Measurements from ENCODE around the gene SUPT3H.
"Not testable (repeated sequence)": the region's sequence is repeated elsewhere in the genome, so short reads cannot be mapped to it uniquely, and the experiment has no call there.

SUPT3H gene

DNA sequence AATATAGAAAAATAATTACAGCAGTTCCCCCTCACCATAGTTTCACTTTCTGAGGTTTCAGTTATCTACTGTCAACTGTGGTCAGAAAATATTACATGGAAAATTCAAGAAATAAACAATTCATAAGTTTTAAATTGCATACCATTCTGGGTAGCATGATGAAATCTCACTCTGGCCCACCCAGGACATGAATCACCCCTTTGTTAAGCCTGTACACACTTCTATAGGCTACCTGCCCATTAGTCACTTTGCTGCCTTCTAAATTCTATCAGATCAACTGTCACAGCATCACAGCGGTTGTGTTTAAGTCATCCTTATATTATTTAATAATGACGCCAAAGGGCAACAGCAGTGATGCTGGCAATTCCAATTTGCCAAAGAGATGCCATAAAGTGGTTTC is 189.9 kb downstream of the SUPT3H start:
- peaks cover 4% of the 10 kb centered on the region for H3K4me1 ChIP-seq (ENCODE audit: control insufficient read depth, low read depth, low read length)
- H4K8ac ChIP-seq (ENCODE audit: low read depth, low read length): no peak overlapping the region
- no peak overlapping the region for H2BK120ac ChIP-seq (ENCODE audit: low read depth, low read length)
- no peak overlapping the region for H3K4me3 ChIP-seq (ENCODE audit: low read length)
- no peak overlapping the region for H2BK5ac ChIP-seq (ENCODE audit: low read length)
- H3K36me3 ChIP-seq (ENCODE audit: control insufficient read depth, insufficient read depth, low read length): no peaks in the 10 kb centered on the region
- H3K56ac ChIP-seq (ENCODE audit: low read length): no peak overlapping the region
- H3K79me2 ChIP-seq (ENCODE audit: control insufficient read depth, insufficient read depth, low read length): no peaks in the 10 kb centered on the region
- H4K5ac ChIP-seq (ENCODE audit: low read length): no peak overlapping the region
- DNase-seq: no peak
- H3K18ac ChIP-seq (ENCODE audit: low read length): no peak overlapping the region
- H3K23ac ChIP-seq (ENCODE audit: low read length): no peak overlapping the region
- H2BK15ac ChIP-seq (replicated peaks; ENCODE audit: low read depth): no peak overlapping the region
- H2AK5ac ChIP-seq (ENCODE audit: low read length): no peak overlapping the region
- no peak overlapping the region for H3K4me2 ChIP-seq (ENCODE audit: low read length)
- H3K79me1 ChIP-seq (ENCODE audit: low read length): no peaks in the 10 kb centered on the region
- no peaks in the 10 kb centered on the region for H3K27me3 ChIP-seq (ENCODE audit: insufficient read depth, low read length, poor library complexity)
- no peak overlapping the region for H3K27ac ChIP-seq (ENCODE audit: low read depth, low read length)
- H3K9ac ChIP-seq (ENCODE audit: low read length): no peak overlapping the region
- WGBS (ENCODE audit: extremely low coverage, insufficient coverage, low lambda C conversion rate): no CpG with 5 or more reads among the region's 2 CpGs
- H3K4ac ChIP-seq (ENCODE audit: low read depth, low read length): no peak overlapping the region

DNA sequence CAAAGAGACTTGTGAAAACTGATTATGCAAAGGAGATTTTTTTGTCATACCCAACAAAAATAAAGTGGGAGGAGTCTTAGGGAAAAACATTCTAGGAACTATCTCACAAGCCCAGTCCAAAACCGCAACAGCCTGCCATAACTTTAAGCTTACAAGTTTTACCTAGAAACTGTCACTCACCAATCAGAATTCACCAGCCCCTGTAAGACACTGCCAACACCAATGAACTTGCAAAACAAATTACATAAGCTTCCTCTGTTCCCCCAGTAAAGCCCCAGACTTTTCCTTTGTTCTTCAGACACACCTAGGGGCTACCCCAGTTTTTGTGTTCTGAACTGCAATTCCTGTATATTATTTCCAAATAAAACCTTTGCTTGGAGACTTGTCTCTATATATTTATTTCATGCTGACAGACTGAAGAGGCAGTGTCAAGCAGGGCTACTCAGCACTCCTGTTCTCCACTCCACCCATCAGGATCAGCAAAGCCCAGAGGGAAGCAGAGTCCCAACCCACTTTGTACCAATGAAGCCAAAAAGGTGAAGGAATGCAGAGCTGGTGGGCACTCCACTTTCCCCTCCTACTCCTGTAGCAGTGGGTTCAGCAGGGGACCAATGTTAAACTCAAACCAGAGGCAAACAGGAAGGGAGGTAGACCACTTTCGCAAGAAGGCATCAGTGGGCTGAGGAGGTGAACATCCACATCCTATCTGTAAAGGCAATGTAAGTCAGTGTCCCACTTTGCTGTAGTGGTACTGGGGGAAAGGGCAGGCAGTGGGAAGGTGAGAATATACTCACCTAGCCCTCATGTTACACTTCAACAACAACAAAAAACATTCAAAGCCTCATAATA is 192.1 kb downstream of the SUPT3H start:
- Histone ChIP-seq H2BK120ac (ENCODE audit: low read depth, low read length) (no peak overlapping the region), H3K4me3 (ENCODE audit: low read length) (no peak overlapping the region), H3K4ac (ENCODE audit: low read depth, low read length) (no peak overlapping the region), H3K4me2 (ENCODE audit: low read length) (no peak overlapping the region), H3K27ac (ENCODE audit: low read depth, low read length) (no peak overlapping the region), H2BK5ac (ENCODE audit: low read length) (no peak overlapping the region), H3K9ac (ENCODE audit: low read length) (no peak overlapping the region), H3K36me3 (ENCODE audit: control insufficient read depth, insufficient read depth, low read length) (no peaks in the 10 kb centered on the region), H3K4me1 (ENCODE audit: control insufficient read depth, low read depth, low read length) (peaks cover 4% of the 10 kb centered on the region), H4K5ac (ENCODE audit: low read length) (no peak overlapping the region), H3K56ac (ENCODE audit: low read length) (peak overlapping the region; percentile 47), H2AK5ac (ENCODE audit: low read length) (peak overlapping the region; percentile 62), H3K79me2 (ENCODE audit: control insufficient read depth, insufficient read depth, low read length) (no peaks in the 10 kb centered on the region), H3K23ac (ENCODE audit: low read length) (no peak overlapping the region), H2BK15ac (replicated peaks; ENCODE audit: low read depth) (no peak overlapping the region), H3K79me1 (ENCODE audit: low read length) (no peaks in the 10 kb centered on the region), H3K18ac (ENCODE audit: low read length) (no peak overlapping the region), H4K8ac (ENCODE audit: low read depth, low read length) (no peak overlapping the region), H3K27me3 (ENCODE audit: insufficient read depth, low read length, poor library complexity) (no peaks in the 10 kb centered on the region)
- WGBS (ENCODE audit: extremely low coverage, insufficient coverage, low lambda C conversion rate): no CpG with 5 or more reads among the region's 2 CpGs
- no peak for DNase-seq

DNA sequence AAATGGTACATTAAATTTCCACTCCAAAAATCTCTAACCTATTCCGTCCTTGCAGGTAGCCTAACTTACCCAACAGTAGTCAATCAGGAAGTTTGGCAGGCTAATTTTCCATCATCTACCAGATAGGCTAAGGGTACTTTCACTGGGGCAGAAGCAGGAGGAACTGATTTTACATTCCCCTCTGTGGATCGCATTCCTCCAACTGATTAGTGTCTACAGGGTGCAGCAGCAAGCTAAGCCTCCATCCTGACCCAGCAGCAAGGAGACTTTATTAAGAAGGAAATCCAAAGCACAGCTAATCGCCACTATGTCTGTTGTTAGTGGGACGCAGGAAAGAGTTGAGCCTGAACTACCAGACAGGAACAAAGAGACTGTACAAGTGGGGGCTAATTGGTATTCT is 192.8 kb downstream of the SUPT3H start:
- H3K23ac ChIP-seq (ENCODE audit: low read length): no peak overlapping the region
- no peaks in the 10 kb centered on the region for H3K79me2 ChIP-seq (ENCODE audit: control insufficient read depth, insufficient read depth, low read length)
- no peak overlapping the region for H4K8ac ChIP-seq (ENCODE audit: low read depth, low read length)
- no peak overlapping the region for H2BK5ac ChIP-seq (ENCODE audit: low read length)
- no peak overlapping the region for H4K5ac ChIP-seq (ENCODE audit: low read length)
- H3K56ac ChIP-seq (ENCODE audit: low read length): no peak overlapping the region
- H3K27ac ChIP-seq (ENCODE audit: low read depth, low read length): no peak overlapping the region
- H3K27me3 ChIP-seq (ENCODE audit: insufficient read depth, low read length, poor library complexity): no peaks in the 10 kb centered on the region
- no peak overlapping the region for H2BK15ac ChIP-seq (replicated peaks; ENCODE audit: low read depth)
- DNase-seq: peak; percentile 45
- H3K36me3 ChIP-seq (ENCODE audit: control insufficient read depth, insufficient read depth, low read length): no peaks in the 10 kb centered on the region
- H2BK120ac ChIP-seq (ENCODE audit: low read depth, low read length): no peak overlapping the region
- H3K4ac ChIP-seq (ENCODE audit: low read depth, low read length): no peak overlapping the region
- H3K9ac ChIP-seq (ENCODE audit: low read length): no peak overlapping the region
- no peak overlapping the region for H3K4me2 ChIP-seq (ENCODE audit: low read length)
- WGBS (ENCODE audit: extremely low coverage, insufficient coverage, low lambda C conversion rate): no CpG with 5 or more reads among the region's 4 CpGs
- no peaks in the 10 kb centered on the region for H3K79me1 ChIP-seq (ENCODE audit: low read length)
- H3K4me1 ChIP-seq (ENCODE audit: control insufficient read depth, low read depth, low read length): peaks cover 4% of the 10 kb centered on the region
- H3K4me3 ChIP-seq (ENCODE audit: low read length): no peak overlapping the region
- H2AK5ac ChIP-seq (ENCODE audit: low read length): no peak overlapping the region
- H3K18ac ChIP-seq (ENCODE audit: low read length): no peak overlapping the region

DNA sequence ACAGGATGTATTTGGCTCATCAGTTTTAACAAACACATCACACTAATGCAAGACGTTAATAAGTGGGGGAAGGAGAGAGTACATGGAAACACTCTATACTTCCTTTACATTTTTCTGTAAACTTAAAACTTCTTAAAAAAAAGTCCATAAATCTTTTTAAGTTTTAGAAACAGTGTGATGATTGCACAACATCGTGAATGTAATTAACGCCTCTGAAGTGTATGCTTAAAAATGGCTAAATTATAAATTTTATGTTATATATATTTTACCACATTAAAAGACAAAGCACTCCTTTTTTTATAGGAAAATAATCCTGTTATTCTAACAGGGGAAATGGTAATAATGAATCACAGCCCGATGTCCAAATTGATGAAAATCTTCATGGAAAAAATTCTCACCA is 193.7 kb downstream of the SUPT3H start:
- H3K23ac ChIP-seq (ENCODE audit: low read length): no peak overlapping the region

DNA sequence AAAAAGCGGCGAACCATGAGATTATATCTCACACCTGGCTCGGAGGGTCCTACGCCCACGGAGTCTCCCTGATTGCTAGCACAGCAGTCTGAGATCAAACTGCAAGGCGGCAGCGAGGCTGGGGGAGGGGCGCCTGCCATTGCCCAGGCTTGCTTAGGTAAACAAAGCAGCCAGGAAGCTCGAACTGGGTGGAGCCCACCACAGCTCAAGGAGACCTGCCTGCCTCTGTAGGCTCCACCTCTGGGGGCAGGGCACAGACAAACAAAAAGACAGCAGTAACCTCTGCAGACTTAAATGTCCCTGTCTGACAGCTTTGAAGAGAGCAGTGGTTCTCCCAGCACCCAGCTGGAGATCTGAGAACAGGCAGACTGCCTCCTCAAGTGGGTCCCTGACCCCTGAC is 201.4 kb downstream of the SUPT3H start:
- not testable (repeated sequence) for H3K27ac ChIP-seq (ENCODE audit: low read depth, low read length); H3K36me3 ChIP-seq (ENCODE audit: control insufficient read depth, insufficient read depth, low read length); H3K18ac ChIP-seq (ENCODE audit: low read length); H3K56ac ChIP-seq (ENCODE audit: low read length); H3K4me3 ChIP-seq (ENCODE audit: low read length); H3K79me1 ChIP-seq (ENCODE audit: low read length); H3K4me1 ChIP-seq (ENCODE audit: control insufficient read depth, low read depth, low read length); H4K8ac ChIP-seq (ENCODE audit: low read depth, low read length); H2AK5ac ChIP-seq (ENCODE audit: low read length); H3K23ac ChIP-seq (ENCODE audit: low read length); H3K79me2 ChIP-seq (ENCODE audit: control insufficient read depth, insufficient read depth, low read length); H2BK15ac ChIP-seq (replicated peaks; ENCODE audit: low read depth); DNase-seq; H3K27me3 ChIP-seq (ENCODE audit: insufficient read depth, low read length, poor library complexity); H3K4me2 ChIP-seq (ENCODE audit: low read length); H3K4ac ChIP-seq (ENCODE audit: low read depth, low read length); H2BK5ac ChIP-seq (ENCODE audit: low read length); H3K9ac ChIP-seq (ENCODE audit: low read length); H2BK120ac ChIP-seq (ENCODE audit: low read depth, low read length); H4K5ac ChIP-seq (ENCODE audit: low read length)
- WGBS (ENCODE audit: extremely low coverage, insufficient coverage, low lambda C conversion rate): no CpG with 5 or more reads among the region's 9 CpGs

More for the DNA sequence above, 193.7 kb downstream of the SUPT3H start:
- Histone ChIP-seq H2BK15ac (replicated peaks; ENCODE audit: low read depth) (no peak overlapping the region), H3K4me2 (ENCODE audit: low read length) (no peak overlapping the region), H2BK120ac (ENCODE audit: low read depth, low read length) (no peak overlapping the region), H3K56ac (ENCODE audit: low read length) (no peak overlapping the region), H3K36me3 (ENCODE audit: control insufficient read depth, insufficient read depth, low read length) (no peaks in the 10 kb centered on the region), H3K18ac (ENCODE audit: low read length) (no peak overlapping the region), H3K4me1 (ENCODE audit: control insufficient read depth, low read depth, low read length) (peaks cover 4% of the 10 kb centered on the region), H3K27me3 (ENCODE audit: insufficient read depth, low read length, poor library complexity) (no peaks in the 10 kb centered on the region), H3K27ac (ENCODE audit: low read depth, low read length) (no peak overlapping the region), H4K5ac (ENCODE audit: low read length) (no peak overlapping the region), H4K8ac (ENCODE audit: low read depth, low read length) (no peak overlapping the region), H3K9ac (ENCODE audit: low read length) (no peak overlapping the region), H2AK5ac (ENCODE audit: low read length) (no peak overlapping the region), H3K4ac (ENCODE audit: low read depth, low read length) (no peak overlapping the region), H2BK5ac (ENCODE audit: low read length) (no peak overlapping the region), H3K79me2 (ENCODE audit: control insufficient read depth, insufficient read depth, low read length) (no peaks in the 10 kb centered on the region), H3K4me3 (ENCODE audit: low read length) (no peak overlapping the region), H3K79me1 (ENCODE audit: low read length) (no peaks in the 10 kb centered on the region)
- no CpG with 5 or more reads among the region's 4 CpGs for WGBS (ENCODE audit: extremely low coverage, insufficient coverage, low lambda C conversion rate)
- DNase-seq: no peak

DNA sequence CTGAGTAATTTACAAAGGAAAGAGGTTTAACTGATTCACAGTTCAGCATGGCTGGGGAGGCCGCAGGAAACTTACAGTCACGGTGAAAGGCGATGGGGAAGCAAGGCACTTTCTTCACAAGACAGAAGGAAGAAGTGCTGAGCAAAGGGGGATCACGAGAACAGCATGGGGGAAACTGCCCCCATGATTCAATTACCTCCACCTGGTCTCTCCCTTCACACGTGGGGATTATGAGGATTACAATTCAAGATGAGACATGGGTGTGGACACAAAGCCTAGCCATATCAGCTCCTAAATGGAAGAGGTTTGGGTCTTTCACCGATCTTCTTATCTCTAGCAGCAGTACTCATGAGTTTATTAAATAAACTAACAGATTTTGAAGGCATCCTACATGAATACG is 202.5 kb downstream of the SUPT3H start:
- no CpG with 5 or more reads among the region's 7 CpGs for WGBS (ENCODE audit: extremely low coverage, insufficient coverage, low lambda C conversion rate)
- no peak overlapping the region for H3K18ac ChIP-seq (ENCODE audit: low read length)
- peak; percentile 69 for DNase-seq
- H2AK5ac ChIP-seq (ENCODE audit: low read length): no peak overlapping the region
- no peaks in the 10 kb centered on the region for H3K79me1 ChIP-seq (ENCODE audit: low read length)
- peak overlapping the region; percentile 5 for H3K27ac ChIP-seq (ENCODE audit: low read depth, low read length)
- no peaks in the 10 kb centered on the region for H3K36me3 ChIP-seq (ENCODE audit: control insufficient read depth, insufficient read depth, low read length)
- no peaks in the 10 kb centered on the region for H3K79me2 ChIP-seq (ENCODE audit: control insufficient read depth, insufficient read depth, low read length)
- no peak overlapping the region for H3K4ac ChIP-seq (ENCODE audit: low read depth, low read length)
- H3K9ac ChIP-seq (ENCODE audit: low read length): no peak overlapping the region
- H3K4me3 ChIP-seq (ENCODE audit: low read length): no peak overlapping the region
- H3K4me1 ChIP-seq (ENCODE audit: control insufficient read depth, low read depth, low read length): no peaks in the 10 kb centered on the region
- H2BK120ac ChIP-seq (ENCODE audit: low read depth, low read length): no peak overlapping the region
- no peak overlapping the region for H4K5ac ChIP-seq (ENCODE audit: low read length)
- no peaks in the 10 kb centered on the region for H3K27me3 ChIP-seq (ENCODE audit: insufficient read depth, low read length, poor library complexity)
- H4K8ac ChIP-seq (ENCODE audit: low read depth, low read length): no peak overlapping the region
- H3K56ac ChIP-seq (ENCODE audit: low read length): no peak overlapping the region
- H2BK15ac ChIP-seq (replicated peaks; ENCODE audit: low read depth): no peak overlapping the region
- H3K4me2 ChIP-seq (ENCODE audit: low read length): no peak overlapping the region
- no peak overlapping the region for H3K23ac ChIP-seq (ENCODE audit: low read length)
- H2BK5ac ChIP-seq (ENCODE audit: low read length): no peak overlapping the region
